ENCODE data around the gene PCDHGA1.
A peak's percentile ranks its signal among the peaks of the same experiment; 100 is the strongest.

PCDHGA1 gene

GRCh38 chr5:141490271-141490670, 160.0 kb downstream of the PCDHGA1 start:
- DNase-seq (ENCODE audit: low spot score in 2 of 2) = no peak
- Mint-ChIP-seq H3K4me1 (peaks cover 5% of the 10 kb centered on the region), H3K27me3 (peaks cover 97% of the 10 kb centered on the region), H3K9me3 (no peaks in the 10 kb centered on the region), H3K36me3 (ENCODE audit: insufficient read depth) (peaks cover 4% of the 10 kb centered on the region), H3K4me3 (no peak overlapping the region), H3K27ac (ENCODE audit: low read depth) (no peak overlapping the region)
- no peak for ATAC-seq (replicated peaks; ENCODE audit: extremely low read depth, poor library complexity, severe bottlenecking)

- Mint-ChIP-seq H3K27me3 (peaks cover 97% of the 10 kb centered on the region), H3K27ac (ENCODE audit: low read depth) (no peak overlapping the region), H3K4me1 (peaks cover 10% of the 10 kb centered on the region), H3K9me3 (no peaks in the 10 kb centered on the region), H3K36me3 (ENCODE audit: insufficient read depth) (peaks cover 4% of the 10 kb centered on the region), H3K4me3 (no peak overlapping the region)
- ATAC-seq (replicated peaks; ENCODE audit: extremely low read depth, poor library complexity, severe bottlenecking) (no peak), DNase-seq (ENCODE audit: low spot score in 2 of 2) (no peak)
These were observed 160.5 kb downstream of the PCDHGA1 start for GRCh38 chr5:141490771-141491170.

GRCh38 chr5:141491323-141492167, 161.2 kb downstream of the PCDHGA1 start:
- DNase-seq (ENCODE audit: low spot score in 2 of 2) = no peak
- Mint-ChIP-seq H3K4me1 (peaks cover 12% of the 10 kb centered on the region), H3K27ac (ENCODE audit: low read depth) (no peak overlapping the region), H3K36me3 (ENCODE audit: insufficient read depth) (peaks cover 4% of the 10 kb centered on the region), H3K27me3 (peaks cover 97% of the 10 kb centered on the region), H3K9me3 (no peaks in the 10 kb centered on the region), H3K4me3 (peak overlapping the region; percentile 48)
- peak; percentile 13 for ATAC-seq (replicated peaks; ENCODE audit: extremely low read depth, poor library complexity, severe bottlenecking)

GRCh38 chr5:141492168-141492885, 162.0 kb downstream of the PCDHGA1 start:
- Mint-ChIP-seq H3K9me3 (no peaks in the 10 kb centered on the region), H3K27ac (ENCODE audit: low read depth) (no peak overlapping the region), H3K27me3 (peaks cover 91% of the 10 kb centered on the region), H3K4me3 (peak overlapping the region; percentile 48), H3K36me3 (ENCODE audit: insufficient read depth) (peaks cover 2% of the 10 kb centered on the region), H3K4me1 (peaks cover 12% of the 10 kb centered on the region)
- DNase-seq (ENCODE audit: low spot score in 2 of 2) (no peak), ATAC-seq (replicated peaks; ENCODE audit: extremely low read depth, poor library complexity, severe bottlenecking) (peak; percentile 18)

- Mint-ChIP-seq H3K9me3 (no peaks in the 10 kb centered on the region), H3K4me3 (no peak overlapping the region), H3K27ac (ENCODE audit: low read depth) (no peak overlapping the region), H3K4me1 (peaks cover 12% of the 10 kb centered on the region), H3K36me3 (ENCODE audit: insufficient read depth) (peaks cover 2% of the 10 kb centered on the region), H3K27me3 (peaks cover 90% of the 10 kb centered on the region)
- no peak for ATAC-seq (replicated peaks; ENCODE audit: extremely low read depth, poor library complexity, severe bottlenecking)
- no peak for DNase-seq (ENCODE audit: low spot score in 2 of 2)
These were observed 163.4 kb downstream of the PCDHGA1 start for GRCh38 chr5:141493500-141494422.

GRCh38 chr5:141494761-141495452, 164.6 kb downstream of the PCDHGA1 start:
- Mint-ChIP-seq H3K27ac (ENCODE audit: low read depth) (no peak overlapping the region), H3K9me3 (no peaks in the 10 kb centered on the region), H3K27me3 (peaks cover 78% of the 10 kb centered on the region), H3K4me3 (peak overlapping the region; percentile 1), H3K36me3 (ENCODE audit: insufficient read depth) (peaks cover 2% of the 10 kb centered on the region), H3K4me1 (peaks cover 12% of the 10 kb centered on the region)
- no peak for ATAC-seq (replicated peaks; ENCODE audit: extremely low read depth, poor library complexity, severe bottlenecking)
- DNase-seq (ENCODE audit: low spot score in 2 of 2) = no peak

- Mint-ChIP-seq H3K4me1 (peaks cover 12% of the 10 kb centered on the region), H3K27me3 (peaks cover 73% of the 10 kb centered on the region), H3K9me3 (no peaks in the 10 kb centered on the region), H3K4me3 (peak overlapping the region; percentile 1), H3K27ac (ENCODE audit: low read depth) (no peak overlapping the region), H3K36me3 (ENCODE audit: insufficient read depth) (peaks cover 2% of the 10 kb centered on the region)
- ATAC-seq (replicated peaks; ENCODE audit: extremely low read depth, poor library complexity, severe bottlenecking) (no peak), DNase-seq (ENCODE audit: low spot score in 2 of 2) (no peak)
These were observed 165.1 kb downstream of the PCDHGA1 start for GRCh38 chr5:141495453-141495811.

GRCh38 chr5:141496038-141496437, 165.7 kb downstream of the PCDHGA1 start:
- Mint-ChIP-seq H3K4me1 (peaks cover 12% of the 10 kb centered on the region), H3K27me3 (peaks cover 67% of the 10 kb centered on the region), H3K4me3 (no peak overlapping the region), H3K36me3 (ENCODE audit: insufficient read depth) (peaks cover 2% of the 10 kb centered on the region), H3K9me3 (no peaks in the 10 kb centered on the region), H3K27ac (ENCODE audit: low read depth) (no peak overlapping the region)
- no peak for DNase-seq (ENCODE audit: low spot score in 2 of 2)
- ATAC-seq (replicated peaks; ENCODE audit: extremely low read depth, poor library complexity, severe bottlenecking) = no peak

GRCh38 chr5:141501761-141502160, 171.4 kb downstream of the PCDHGA1 start:
- Mint-ChIP-seq H3K9me3 (no peaks in the 10 kb centered on the region), H3K4me3 (no peak overlapping the region), H3K4me1 (no peaks in the 10 kb centered on the region), H3K27ac (ENCODE audit: low read depth) (no peak overlapping the region), H3K27me3 (peaks cover 37% of the 10 kb centered on the region), H3K36me3 (ENCODE audit: insufficient read depth) (peaks cover 6% of the 10 kb centered on the region)
- no peak for DNase-seq (ENCODE audit: low spot score in 2 of 2)
- no peak for ATAC-seq (replicated peaks; ENCODE audit: extremely low read depth, poor library complexity, severe bottlenecking)

- no peak for ATAC-seq (replicated peaks; ENCODE audit: extremely low read depth, poor library complexity, severe bottlenecking)
- peaks cover 24% of the 10 kb centered on the region for H3K27me3 Mint-ChIP-seq
- H3K4me1 Mint-ChIP-seq = no peaks in the 10 kb centered on the region
- no peak overlapping the region for H3K4me3 Mint-ChIP-seq
- H3K9me3 Mint-ChIP-seq = no peaks in the 10 kb centered on the region
- DNase-seq (ENCODE audit: low spot score in 2 of 2) = no peak
- peaks cover 6% of the 10 kb centered on the region for H3K36me3 Mint-ChIP-seq (ENCODE audit: insufficient read depth)
- no peak overlapping the region for H3K27ac Mint-ChIP-seq (ENCODE audit: low read depth)
These were observed 173.4 kb downstream of the PCDHGA1 start for GRCh38 chr5:141503681-141504080.

- H3K4me1 Mint-ChIP-seq = no peaks in the 10 kb centered on the region
- H3K9me3 Mint-ChIP-seq = no peaks in the 10 kb centered on the region
- H3K27ac Mint-ChIP-seq (ENCODE audit: low read depth) = no peak overlapping the region
- H3K27me3 Mint-ChIP-seq = peaks cover 23% of the 10 kb centered on the region
- no peak overlapping the region for H3K4me3 Mint-ChIP-seq
- ATAC-seq (replicated peaks; ENCODE audit: extremely low read depth, poor library complexity, severe bottlenecking) = no peak
- DNase-seq (ENCODE audit: low spot score in 2 of 2) = no peak
- peaks cover 9% of the 10 kb centered on the region for H3K36me3 Mint-ChIP-seq (ENCODE audit: insufficient read depth)
These were observed 173.9 kb downstream of the PCDHGA1 start for GRCh38 chr5:141504216-141504615.

Data from central memory CD8-positive, alpha-beta T cell (primary cell).